HepG2 (cell line): ENCODE measurements around the gene CLIC1. TPM values are rescaled to one million over a fixed set of nuclear protein-coding genes. Genes with fewer than 3 reads are reported as not detected.

Experiments
- AKNA ChIP-seq: sonication (generic); formaldehyde crosslinking; IDR thresholded peaks from 2 replicates; pipeline ENCODE4 v1.4.0; 2020; ENCODE audit warnings: missing genetic modification reagents, borderline replicate concordance
- HDAC1 ChIP-seq: sonication (generic); formaldehyde crosslinking; IDR thresholded peaks from 2 replicates; pipeline ENCODE4 v1.5.1; 2020; ENCODE audit warnings: mild to moderate bottlenecking, missing genetic modification reagents
- MAFG ChIP-seq: sonication (generic); formaldehyde crosslinking; IDR thresholded peaks from 2 replicates; pipeline ENCODE4 v1.5.1; 2020; ENCODE audit warnings: mild to moderate bottlenecking, missing genetic modification reagents
- NFKBIZ ChIP-seq: IDR thresholded peaks from 2 replicates; pipeline ENCODE4 v1.6.1; 2018; ENCODE audit warnings: missing genetic modification reagents, missing compliant biosample characterization
- PRDM4 ChIP-seq: sonication (generic); formaldehyde crosslinking; IDR thresholded peaks from 2 replicates; pipeline ENCODE4 v1.9.0; 2021; ENCODE audit warnings: missing genetic modification reagents, borderline replicate concordance
- SETDB1 ChIP-seq: sonication (generic); formaldehyde crosslinking; IDR thresholded peaks from 2 replicates; pipeline ENCODE4 v1.5.1; 2020; ENCODE audit warnings: missing genetic modification reagents, mild to moderate bottlenecking, borderline replicate concordance
- SMAD9 ChIP-seq: sonication (generic); formaldehyde crosslinking; IDR thresholded peaks from 2 replicates; pipeline ENCODE4 v1.5.1; 2020; ENCODE audit warnings: mild to moderate bottlenecking, missing genetic modification reagents
- SNRNP70 ChIP-seq: fragments of 200-400 bp; formaldehyde crosslinking; IDR thresholded peaks from 2 replicates; pipeline ENCODE4 v1.6.1; 2017; ENCODE audit warnings: mild to moderate bottlenecking, low read depth, low read length, moderate library complexity
- TBX2 ChIP-seq: sonication (generic); formaldehyde crosslinking; IDR thresholded peaks from 2 replicates; pipeline ENCODE4 v1.5.0; 2020; ENCODE audit warnings: missing genetic modification reagents, mild to moderate bottlenecking, borderline replicate concordance
- THAP9 ChIP-seq: sonication (generic); formaldehyde crosslinking; IDR thresholded peaks from 2 replicates; pipeline ENCODE4; 2020; ENCODE audit warnings: missing genetic modification reagents, mild to moderate bottlenecking, borderline replicate concordance
- ZMYM3 ChIP-seq: sonication (generic); formaldehyde crosslinking; IDR thresholded peaks from 2 replicates; pipeline ENCODE4 v1.5.1; 2020; ENCODE audit warnings: mild to moderate bottlenecking, missing genetic modification reagents
- ZNF496 ChIP-seq: sonication (generic); formaldehyde crosslinking; IDR thresholded peaks from 2 replicates; pipeline ENCODE4 v1.8.1; 2023; ENCODE audit warnings: mild to moderate bottlenecking, moderate library complexity, missing genetic modification reagents; ENCODE audit not compliant: insufficient replicate concordance
- ZNF543 ChIP-seq: sonication (generic); formaldehyde crosslinking; IDR thresholded peaks from 2 replicates; pipeline ENCODE4 v1.4.0; 2020; ENCODE audit warnings: mild to moderate bottlenecking, missing genetic modification reagents
- ZNF598 ChIP-seq: sonication (generic); formaldehyde crosslinking; IDR thresholded peaks from 2 replicates; pipeline ENCODE4 v1.5.1; 2020; ENCODE audit warnings: mild to moderate bottlenecking, missing genetic modification reagents, borderline replicate concordance
- ZUFSP ChIP-seq: sonication (generic); formaldehyde crosslinking; IDR thresholded peaks from 2 replicates; pipeline ENCODE4 v1.9.0; 2021; ENCODE audit warnings: missing genetic modification reagents, mild to moderate bottlenecking, borderline replicate concordance
- polyA plus RNA-seq, 8 experiments: library from polyadenylated mRNA; depleted of rRNA in 3 of 8; stranded (reverse) in 7 of 8; unstranded in 1 of 8; fragments of >200 nt; fragmentation: Illumina TruSeq in 4 of 8; extraction: Trizol in 4 of 8; gene quantifications; 2 replicates each; pipeline versions ENCODE4 v1.2.1 to v1.2.3, GENCODE V29; 2011 to 2016; ENCODE audit warnings: low read depth in 4 of 8, missing spikeins in 1 of 8, mixed read lengths in 1 of 8; ENCODE audit not compliant: insufficient read depth in 1 of 8
- total RNA-seq, 5 experiments: library from RNA; depleted of rRNA; stranded (reverse); fragments of >200 nt; fragmentation: Illumina TruSeq; extraction: Trizol; gene quantifications; 2 replicates each; pipeline ENCODE4 v1.2.3, GENCODE V29; 2016; ENCODE audit warnings: low read depth in 1 of 5

The CLIC1 gene
- total and polyA plus RNA-seq, 2 of the 13 experiments (the other 11 are each of a cell fraction or from before 2014, with no cell fraction given) = 602 to 891 TPM

GRCh38 chr6:31737991-31738979 is 2.0 kb upstream of the CLIC1 start (continued):
- no peak for TF ChIP-seq SNRNP70
- TF ChIP-seq SMAD9 (CRISPR knock-in tag) = no peak
- no peak for TF ChIP-seq SETDB1 (CRISPR knock-in tag)
- TF ChIP-seq AKNA (CRISPR knock-in tag) = no peak
- no peak for TF ChIP-seq ZMYM3 (CRISPR knock-in tag)
- peak; percentile 61; the same call in 1 of the 2 replicates for TF ChIP-seq NFKBIZ (CRISPR knock-in tag)
- TF ChIP-seq THAP9 (CRISPR knock-in tag) = no peak
- TF ChIP-seq ZNF543 = peak; percentile 94; the same call in 1 of the 2 replicates
- TF ChIP-seq HDAC1 (CRISPR knock-in tag) = no peak; the same call in 1 of the 2 replicates
- no peak for TF ChIP-seq MAFG (CRISPR knock-in tag)
- TF ChIP-seq ZUFSP (CRISPR knock-in tag) = no peak
- TF ChIP-seq PRDM4 (CRISPR knock-in tag) = peak; percentile 62; the same call in 1 of the 2 replicates
- TF ChIP-seq ZNF598 (CRISPR knock-in tag) = 0 out of 2 replicates have a peak, but pooled peaks have one; percentile 15
- TF ChIP-seq TBX2 = peak; percentile 100
- no peak for TF ChIP-seq ZNF496 (CRISPR knock-in tag)
